GM12878 (cell line): ENCODE data around the gene ACOT7. TPM values are rescaled to one million over a fixed set of nuclear protein-coding genes. Genes with fewer than 3 reads are reported as not detected.

Source experiments
- ATAC-seq: fragments of 200-7000 bp; cut with Tn5 transposase; 3 replicates; pipeline ENCODE4 v1.9.1; 2020; ENCODE audit warnings: mild to moderate bottlenecking, moderate library complexity
- BruUV-seq: library from RNA; stranded (reverse); fragments of 400-500 nt; replicated peaks from 2 replicates; lab custom pipeline; 2021; lab: Mats Ljungman, UMichigan
- CTCF ChIA-PET: fragments of 300-600 bp; sonication (Branson Sonifier 250); formaldehyde crosslinking; extraction: SDS; loops from one replicate; lab custom pipeline; 2021; ENCODE audit warnings: inconsistent platforms; lab: Yijun Ruan, JAX
- POLR2A ChIA-PET: fragments of 350-600 bp; formaldehyde crosslinking; extraction: SDS; loops from one replicate; lab custom pipeline; 2021; ENCODE audit warnings: inconsistent platforms; lab: Charles Lee
- RAD21 ChIA-PET: fragments of 300-600 bp; sonication (Branson Sonifier 250); formaldehyde crosslinking; loops from one replicate; lab custom pipeline; 2023; ENCODE audit warnings: antibody characterized with exemption; ENCODE audit not compliant: unreplicated experiment; lab: Charles Lee
- SMC1A ChIA-PET: fragments of 300-600 bp; sonication (Branson Sonifier 250); formaldehyde crosslinking; loops from one replicate; lab custom pipeline; 2023; ENCODE audit not compliant: unreplicated experiment, uncharacterized antibody; lab: Charles Lee
- DNase-seq: peaks from one replicate; pipeline ENCODE4 v3.0.0-alpha.2; 2011; ENCODE audit warnings: low read depth, low spot score
- FAIRE-seq: peaks from 3 replicates; lab custom pipeline; 2011; peaks lifted over from hg19 to GRCh38; lab: Jason Lieb, UNC
- H2AFZ ChIP-seq: 2 replicates; pipeline ENCODE4 v1.6.0; 2011; ENCODE audit warnings: low read depth, low read length, control low read depth; ENCODE audit not compliant: control insufficient read depth
- H3K27ac ChIP-seq: 2 replicates; pipeline ENCODE4 v1.5.1; 2011; ENCODE audit warnings: control low read depth; ENCODE audit not compliant: control insufficient read depth, insufficient read depth
- H3K27me3 ChIP-seq, 2 experiments: replicated peaks in 1 of 2; 2 replicates each; pipeline versions ENCODE4 v1.6.0 to v1.6.1; 2011; ENCODE audit warnings: low read length in 1 of 2; ENCODE audit not compliant: control insufficient read depth in 2 of 2, insufficient read depth in 2 of 2
- H3K36me3 ChIP-seq, 2 experiments: 2 replicates each; pipeline ENCODE4 v1.5.1; 2011; ENCODE audit warnings: low read length in 1 of 2; ENCODE audit not compliant: control insufficient read depth in 2 of 2, insufficient read depth in 2 of 2
- H3K4me1 ChIP-seq: 2 replicates; pipeline ENCODE4 v1.6.1; 2011; ENCODE audit warnings: mild to moderate bottlenecking, low read length, moderate library complexity, mixed read lengths; ENCODE audit not compliant: control insufficient read depth, insufficient read depth
- H3K4me2 ChIP-seq: 2 replicates; pipeline ENCODE4 v1.6.0; 2011; ENCODE audit warnings: control low read depth; ENCODE audit not compliant: control insufficient read depth, insufficient read depth
- H3K4me3 ChIP-seq: fragments of 200-600 bp; sonication (generic); 2 replicates; pipeline ENCODE4 v1.5.1; 2016
- H3K79me2 ChIP-seq: 2 replicates; pipeline ENCODE4 v1.6.0; 2011; ENCODE audit warnings: low read length; ENCODE audit not compliant: control insufficient read depth, insufficient read depth
- H3K9ac ChIP-seq: 2 replicates; pipeline ENCODE4 v1.8.0; 2011; ENCODE audit warnings: low read length, control low read depth, mixed read lengths; ENCODE audit not compliant: control insufficient read depth, insufficient read depth
- H3K9me3 ChIP-seq: replicated peaks from 3 replicates; pipeline ENCODE4 v1.5.1; 2011; ENCODE audit warnings: mild to moderate bottlenecking, low read length; ENCODE audit not compliant: control insufficient read depth, insufficient read depth
- H4K20me1 ChIP-seq: 2 replicates; pipeline ENCODE4 v1.6.0; 2011; ENCODE audit not compliant: control insufficient read depth, insufficient read depth
- CHD4 ChIP-seq: fragments of 200-600 bp; sonication (generic); IDR thresholded peaks from 2 replicates; pipeline ENCODE4 v1.6.1; 2016; ENCODE audit warnings: mild to moderate bottlenecking
- CREB1 ChIP-seq: IDR thresholded peaks from 2 replicates; pipeline ENCODE4 v1.6.1; 2012; ENCODE audit warnings: low read depth, mild to moderate bottlenecking, inconsistent platforms
- FOXM1 ChIP-seq: IDR thresholded peaks from 2 replicates; pipeline ENCODE4 v1.6.1; 2012; ENCODE audit warnings: low read depth, mild to moderate bottlenecking, inconsistent platforms, low read length, moderate library complexity
- JUND ChIP-seq: IDR thresholded peaks from 2 replicates; pipeline ENCODE4 v1.6.1; 2012; ENCODE audit warnings: low read depth, mild to moderate bottlenecking, low read length, improper control_type of control experiment, moderate library complexity
- NFIC ChIP-seq: IDR thresholded peaks from 2 replicates; pipeline ENCODE4 v1.6.1; 2012; ENCODE audit warnings: low read depth, mild to moderate bottlenecking, inconsistent platforms, low read length, moderate library complexity
- NR2C2 ChIP-seq: IDR thresholded peaks from 2 replicates; pipeline ENCODE4 v1.6.1; 2011; ENCODE audit warnings: borderline replicate concordance, low read depth; ENCODE audit not compliant: control insufficient read depth, insufficient read length
- USF1 ChIP-seq: IDR thresholded peaks from 2 replicates; pipeline ENCODE4 v1.6.1; 2011; ENCODE audit warnings: borderline replicate concordance, low read depth, mild to moderate bottlenecking, moderate library complexity, mixed read lengths, low read length; ENCODE audit not compliant: insufficient read depth; ENCODE audit errors: extremely low read length
- WGBS: methylation state at CpG from one replicate; pipeline ENCODE4 v1.1.6; 2016; ENCODE audit warnings: low lambda C conversion rate; ENCODE audit not compliant: insufficient replicate concordance, insufficient coverage; ENCODE audit errors: missing lambda C conversion rate; 5-methylcytosine and 5-hydroxymethylcytosine counted together
- in situ Hi-C: fragments of 300-500 bp; cut with MboI; formaldehyde crosslinking; loops from 9 replicates; pipeline ENCODE4 v1.14.3; 2018; ENCODE audit warnings: mixed read lengths
- intact Hi-C: fragments of 100-400 bp; cut with micrococcal nuclease; formaldehyde crosslinking; loops from one replicate; pipeline ENCODE4 v1.14.2; 2022; ENCODE audit not compliant: unreplicated experiment
- polyA plus RNA-seq, 11 experiments: library from polyadenylated mRNA; depleted of rRNA in 4 of 11; unstranded in 6 of 11; stranded (reverse) in 5 of 11; fragments of >200 nt; fragmentation: Nextera tagmentation in 4 of 11; fragmentation: Illumina TruSeq in 1 of 11; extraction: Ambion mirVana in 4 of 11; extraction: Trizol in 1 of 11; gene quantifications; 1 replicate in 1 of 11; 2 replicates in 10 of 11; pipeline versions ENCODE4 v1.2.1 to v1.2.3, GENCODE V29; 2011 to 2016; ENCODE audit warnings: inconsistent platforms in 2 of 11, missing spikeins in 2 of 11, low read depth in 1 of 11
- total RNA-seq, 4 experiments: library from RNA; depleted of rRNA in 3 of 4; stranded (reverse); fragments of >200 nt in 3 of 4; fragmentation: Illumina TruSeq in 1 of 4; extraction: Trizol in 1 of 4; gene quantifications; 2 replicates each; pipeline versions ENCODE4 v1.2.1 to v1.2.3, GENCODE V29; 2013 to 2021

ACOT7 gene
- total and polyA plus RNA-seq, 10 of the 15 experiments (the other 5 are each of a cell fraction or from before 2014, with no cell fraction given): 8.9 to 206 (median 61.2) TPM

- H3K79me2 ChIP-seq: no peaks in the 10 kb centered on the region
- no peak for TF ChIP-seq USF1
- TF ChIP-seq NR2C2: no peak
- TF ChIP-seq CHD4: no peak
- TF ChIP-seq JUND: no peak
- no peak for TF ChIP-seq FOXM1
- no peak for TF ChIP-seq NFIC
- TF ChIP-seq CREB1: no peak
- no peak for DNase-seq
- no peaks in the 10 kb centered on the region for H3K27me3 ChIP-seq
- no peak for ATAC-seq
- no peak for FAIRE-seq
- no peaks in the 10 kb centered on the region for H4K20me1 ChIP-seq
- POLR2A ChIA-PET: no interaction called here
- intact Hi-C loops (no loop called here), in situ Hi-C loops (no loop called here)
- no peak overlapping the region for H3K27ac ChIP-seq
- H2AFZ ChIP-seq: no peak overlapping the region
- RAD21 ChIA-PET: interaction anchor here (0.7 kb wide), 1 partner anchor 41 kb away, joined by 4 read pairs; no protein-coding TSS in a partner anchor
- no peaks in the 10 kb centered on the region; the same call in 2 of the 3 replicates for H3K9me3 ChIP-seq
- CTCF ChIA-PET: no interaction called here
- peaks cover 0 to 4% of the 10 kb centered on the region in 2 experiments; a peak in 2 of 4 replicates for H3K36me3 ChIP-seq
- SMC1A ChIA-PET: no interaction called here
- WGBS: 90% methylated on average over 12 of the region's 12 CpGs
- H3K4me2 ChIP-seq: no peak overlapping the region
- BruUV-seq: no TSS peak
- H3K4me3 ChIP-seq: no peak overlapping the region
- H3K4me1 ChIP-seq: no peaks in the 10 kb centered on the region
- no peak overlapping the region for H3K9ac ChIP-seq
Measured at GRCh38 chr1:6314503-6314902, 79.1 kb downstream of the ACOT7 start.
